GM18907 (cell line): ENCODE results near the gene MED16.
A peak's percentile ranks its signal among the peaks of the same experiment; 100 is the strongest.

ENCODE experiments used
- ATAC-seq: cut with Tn5 transposase; IDR thresholded peaks from one replicate; pipeline ENCODE4 v1.9.1; 2021; ENCODE audit warnings: mild to moderate bottlenecking, moderate library complexity; ENCODE audit not compliant: unreplicated experiment

The MED16 gene

DNA sequence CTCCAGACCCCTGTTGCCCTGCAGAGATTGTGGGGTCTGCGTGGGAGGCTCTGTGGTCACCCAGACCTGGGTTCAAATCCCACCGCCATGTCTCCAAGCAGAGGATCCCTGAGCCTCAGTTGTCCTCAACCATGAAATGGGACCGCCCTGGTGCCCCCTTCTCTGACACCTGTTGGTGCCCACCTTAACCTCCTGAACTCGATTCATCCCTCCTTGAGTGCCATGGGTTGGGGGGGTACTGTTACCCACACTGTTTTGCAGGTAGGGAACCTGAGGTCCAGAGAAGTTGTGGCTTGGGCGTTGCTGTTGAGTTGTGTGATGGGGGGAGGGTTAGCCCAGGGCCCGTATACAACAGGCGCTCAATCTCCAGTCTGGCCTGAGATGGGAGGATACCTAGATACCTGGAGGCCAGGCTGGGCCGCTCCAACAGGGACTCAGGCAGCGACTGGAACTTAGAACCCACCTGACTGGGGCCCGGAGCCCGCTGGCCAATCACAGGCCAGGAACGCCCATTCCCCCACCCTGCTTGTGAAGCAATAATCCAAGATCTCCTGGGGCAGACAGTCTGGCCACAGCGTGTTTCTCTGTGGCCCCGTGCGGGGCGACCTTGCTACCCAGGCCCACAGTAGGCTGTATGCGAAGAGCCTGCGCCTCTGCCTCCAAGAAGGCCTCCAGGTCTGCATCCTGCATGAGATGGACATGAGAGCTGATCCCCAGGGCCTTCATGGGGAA lies 35.6 kb upstream of the MED16 start:
- ATAC-seq: no peak

DNA sequence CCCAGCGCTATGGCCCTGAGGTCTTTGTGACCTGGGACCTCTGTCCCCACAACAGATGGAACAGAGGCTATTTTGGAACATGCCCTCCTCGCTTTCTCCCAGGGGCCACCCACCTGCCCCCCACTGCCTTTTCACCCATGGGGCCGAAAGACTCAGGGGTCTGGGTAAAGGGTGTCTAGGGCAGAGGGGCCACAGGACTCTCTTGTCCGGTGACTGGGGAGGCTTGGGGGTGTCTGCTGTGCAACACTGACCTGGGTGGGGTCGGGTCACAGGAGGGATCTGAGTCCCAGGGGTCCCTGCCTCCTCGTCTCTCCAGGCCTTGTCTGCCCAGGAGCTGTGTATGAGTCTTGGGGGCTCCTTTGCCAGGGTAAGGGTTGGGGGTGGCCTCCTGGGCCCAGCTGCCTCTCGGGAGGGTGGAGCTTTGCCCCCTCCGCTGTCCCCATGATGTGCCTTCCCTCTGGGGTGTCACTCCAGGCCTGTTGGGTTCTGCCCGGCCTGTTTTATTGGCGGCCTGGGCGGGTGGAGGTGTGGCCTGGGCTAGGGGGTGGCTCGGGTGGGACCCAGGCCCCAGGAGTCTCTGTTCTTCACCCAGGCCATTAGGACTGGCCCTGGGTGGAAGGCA lies 34.9 kb upstream of the MED16 start:
- ATAC-seq: no peak

DNA sequence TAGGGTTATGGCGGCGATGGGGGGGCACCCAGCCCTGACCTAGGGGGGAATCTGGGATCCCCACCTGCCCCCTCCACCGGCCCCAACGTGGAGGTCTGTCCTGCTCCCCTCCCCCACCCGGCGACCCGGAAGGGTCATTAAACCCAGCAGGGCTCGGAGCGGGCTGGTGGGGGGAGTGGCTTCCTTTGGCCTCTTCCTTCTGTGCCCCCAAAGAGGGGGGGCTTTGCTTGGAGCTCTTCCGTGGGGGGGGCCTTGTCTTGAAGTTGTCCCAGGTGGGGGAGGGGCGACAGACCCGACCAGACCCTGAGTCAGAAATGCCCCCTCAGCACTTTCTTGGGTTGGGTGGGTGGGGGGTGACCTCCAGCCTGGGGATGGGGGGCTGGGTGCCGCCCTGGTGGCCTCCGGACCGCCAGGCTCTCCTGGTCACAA lies 34.4 kb upstream of the MED16 start:
- no peak for ATAC-seq

DNA sequence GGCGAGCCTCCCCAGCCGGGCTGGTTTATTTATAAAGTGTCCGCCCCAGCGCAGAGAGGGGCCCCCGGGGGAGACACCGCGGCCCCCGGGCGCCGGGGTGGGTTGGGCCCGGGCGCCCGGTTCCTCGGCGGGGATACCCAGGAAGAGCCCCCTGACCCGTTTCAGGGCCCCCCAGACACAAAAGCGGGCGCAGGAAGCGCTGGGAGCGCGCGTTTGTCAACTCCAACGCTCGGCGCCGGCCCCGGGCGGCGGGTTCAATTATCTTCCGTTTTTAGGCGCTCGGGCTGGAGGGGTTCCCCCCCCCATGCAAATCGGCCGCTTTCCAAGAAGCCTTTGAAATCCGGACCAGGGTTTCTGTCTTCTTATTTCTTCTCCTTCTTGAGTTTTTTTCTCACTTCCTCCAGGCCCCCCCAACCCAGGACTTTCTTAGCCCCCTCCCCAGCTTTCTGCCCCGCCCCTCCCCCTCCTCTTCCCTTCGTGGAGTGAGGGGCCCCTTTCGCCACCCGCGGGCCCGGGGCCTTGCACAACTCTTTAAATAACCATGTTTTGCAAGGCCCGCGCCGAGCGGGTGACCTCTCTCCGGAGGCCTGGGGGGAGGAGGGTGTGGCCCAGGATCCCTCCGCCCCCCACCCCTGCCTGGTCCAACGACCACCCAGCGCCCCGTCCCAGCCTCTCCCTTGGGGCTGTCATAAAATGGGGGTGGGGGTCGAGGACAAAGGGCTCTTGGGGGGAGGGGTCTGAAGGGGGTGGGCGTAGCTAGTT lies 33.8 kb upstream of the MED16 start:
- ATAC-seq: no peak

DNA sequence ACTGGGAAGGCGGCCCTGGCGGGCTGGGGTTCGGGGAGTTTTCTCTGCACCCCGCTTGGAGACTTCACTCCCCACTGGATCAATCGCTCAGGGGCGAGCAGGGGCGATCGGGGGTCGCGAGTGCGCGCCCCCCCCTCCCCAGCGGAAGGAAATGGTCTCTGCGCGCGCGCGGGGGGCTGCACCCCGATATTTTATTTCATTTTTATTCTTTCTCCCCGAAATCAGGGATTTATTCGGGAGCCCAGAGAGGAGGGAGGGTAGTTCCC lies 33.3 kb upstream of the MED16 start:
- no peak for ATAC-seq

DNA sequence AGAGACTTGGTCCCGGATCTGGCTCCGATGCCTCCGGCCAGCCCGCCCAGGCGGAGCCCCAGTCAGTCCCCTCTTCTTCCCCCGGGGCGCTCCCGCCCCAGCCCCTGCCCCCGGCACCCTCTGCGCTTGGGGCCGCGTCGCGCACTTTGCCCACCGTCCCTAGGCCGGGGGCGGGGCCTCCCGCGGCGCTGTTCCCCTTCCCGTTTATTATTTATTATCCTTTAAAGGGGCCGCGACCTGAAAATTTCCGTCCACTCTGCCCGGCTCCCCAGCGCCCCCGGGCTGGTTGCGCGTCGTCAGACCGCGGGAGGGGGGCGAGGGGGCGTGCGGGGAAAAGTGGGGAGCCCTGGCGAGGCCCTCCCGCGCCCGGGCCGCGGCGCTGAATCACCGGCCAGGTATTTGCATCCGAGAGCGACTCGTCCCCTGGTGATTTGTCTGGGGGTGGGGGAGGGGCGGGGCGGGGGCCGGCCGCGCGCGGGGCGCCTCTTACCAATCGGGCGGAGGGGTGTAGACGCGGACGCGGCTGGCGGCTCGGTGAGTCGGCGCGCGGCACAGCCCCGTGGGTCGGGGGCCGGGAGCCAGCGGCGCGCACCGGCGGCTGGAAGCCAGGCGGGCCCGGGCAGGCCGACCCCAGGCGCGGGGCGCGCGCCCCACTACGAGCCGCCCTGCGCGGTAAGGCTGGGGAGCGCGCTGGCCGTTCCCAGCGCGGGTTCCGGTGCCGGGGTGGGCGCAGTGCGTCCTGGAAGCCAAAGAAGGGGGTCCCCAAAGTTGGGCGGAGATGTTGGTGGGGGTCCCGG lies 32.7 kb upstream of the MED16 start, which contains the start of gene ARID3A:
TSS of gene ARID3A (plus strand) at position 510 of the 797 bp plus-strand sequence. CDS start 3,494 bp downstream, outside the sequence.
- peak; percentile 53 for ATAC-seq

DNA sequence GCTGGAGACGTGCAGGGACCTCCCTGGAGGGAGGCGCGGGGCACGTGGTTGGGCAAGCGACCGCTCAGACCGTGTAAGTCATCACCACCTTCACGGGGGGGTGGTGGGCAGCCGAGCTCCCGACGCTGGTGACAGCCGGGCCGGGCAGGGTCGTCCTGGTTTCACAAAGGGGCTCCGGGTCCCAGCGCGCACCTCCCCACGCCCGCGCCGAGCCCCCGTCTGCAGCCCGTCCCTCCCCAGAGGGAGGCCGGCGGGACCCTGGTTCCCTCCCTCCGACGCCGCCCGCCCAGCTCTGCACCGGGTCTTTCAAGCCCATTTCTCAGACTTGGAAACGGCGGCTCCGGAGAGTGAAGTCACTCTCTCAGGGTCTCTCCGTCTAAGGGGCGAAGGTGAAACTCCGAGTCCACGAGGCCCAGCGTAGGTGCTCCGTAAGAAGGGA lies 32.1 kb upstream of the MED16 start:
- peak; percentile 34 for ATAC-seq

DNA sequence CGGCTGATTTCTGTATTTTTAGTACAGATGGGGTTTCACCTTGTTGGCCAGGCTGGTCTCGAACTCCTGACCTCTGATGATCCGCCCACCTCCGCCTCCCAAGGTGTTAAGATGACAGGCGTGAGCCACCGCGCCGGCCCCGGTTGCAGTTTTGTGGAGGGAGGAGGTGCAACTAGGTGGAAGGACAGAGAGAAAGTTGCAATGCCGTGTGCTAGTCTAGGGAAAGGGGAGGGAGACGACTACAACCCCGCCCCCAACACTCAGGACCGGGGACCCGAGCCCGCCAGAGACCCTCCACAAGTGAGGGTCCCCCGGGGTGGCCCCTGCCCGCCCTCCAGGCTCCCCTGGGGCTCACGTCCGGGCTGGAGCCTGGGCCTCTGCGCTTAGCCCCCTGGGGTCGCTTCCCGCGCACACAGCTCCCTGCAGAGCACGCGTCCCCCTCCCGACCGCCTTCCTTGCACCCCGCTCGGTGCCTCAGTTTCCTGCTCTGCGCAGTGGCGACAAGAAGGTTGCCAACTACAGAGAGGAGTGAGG lies 31.6 kb upstream of the MED16 start:
- peak; percentile 3 for ATAC-seq

DNA sequence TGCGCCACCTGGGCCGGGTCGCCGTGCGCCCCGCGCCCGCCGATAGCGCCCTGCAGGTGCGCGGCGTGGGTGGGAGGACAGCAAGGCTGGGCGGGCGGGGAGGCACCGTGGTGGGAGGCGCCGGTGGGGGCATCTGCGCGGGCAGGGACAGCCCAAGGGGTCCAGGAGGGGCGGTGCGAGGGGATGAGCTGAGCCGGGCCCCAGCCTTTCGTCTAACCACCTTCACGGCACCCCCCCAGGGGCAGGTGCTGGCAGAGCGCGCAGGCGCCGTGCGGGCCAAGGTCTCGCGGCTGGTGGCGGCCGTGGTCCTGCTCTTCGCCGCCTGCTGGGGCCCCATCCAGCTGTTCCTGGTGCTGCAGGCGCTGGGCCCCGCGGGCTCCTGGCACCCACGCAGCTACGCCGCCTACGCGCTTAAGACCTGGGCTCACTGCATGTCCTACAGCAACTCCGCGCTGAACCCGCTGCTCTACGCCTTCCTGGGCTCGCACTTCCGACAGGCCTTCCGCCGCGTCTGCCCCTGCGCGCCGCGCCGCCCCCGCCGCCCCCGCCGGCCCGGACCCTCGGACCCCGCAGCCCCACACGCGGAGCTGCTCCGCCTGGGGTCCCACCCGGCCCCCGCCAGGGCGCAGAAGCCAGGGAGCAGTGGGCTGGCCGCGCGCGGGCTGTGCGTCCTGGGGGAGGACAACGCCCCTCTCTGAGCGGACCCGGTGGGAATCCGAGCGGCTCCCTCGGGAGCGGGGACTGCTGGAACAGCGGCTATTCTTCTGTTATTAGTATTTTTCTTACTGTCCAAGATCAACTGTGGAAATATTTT lies 27.3 kb upstream of the MED16 start:
- peak; percentile 32 for ATAC-seq

DNA sequence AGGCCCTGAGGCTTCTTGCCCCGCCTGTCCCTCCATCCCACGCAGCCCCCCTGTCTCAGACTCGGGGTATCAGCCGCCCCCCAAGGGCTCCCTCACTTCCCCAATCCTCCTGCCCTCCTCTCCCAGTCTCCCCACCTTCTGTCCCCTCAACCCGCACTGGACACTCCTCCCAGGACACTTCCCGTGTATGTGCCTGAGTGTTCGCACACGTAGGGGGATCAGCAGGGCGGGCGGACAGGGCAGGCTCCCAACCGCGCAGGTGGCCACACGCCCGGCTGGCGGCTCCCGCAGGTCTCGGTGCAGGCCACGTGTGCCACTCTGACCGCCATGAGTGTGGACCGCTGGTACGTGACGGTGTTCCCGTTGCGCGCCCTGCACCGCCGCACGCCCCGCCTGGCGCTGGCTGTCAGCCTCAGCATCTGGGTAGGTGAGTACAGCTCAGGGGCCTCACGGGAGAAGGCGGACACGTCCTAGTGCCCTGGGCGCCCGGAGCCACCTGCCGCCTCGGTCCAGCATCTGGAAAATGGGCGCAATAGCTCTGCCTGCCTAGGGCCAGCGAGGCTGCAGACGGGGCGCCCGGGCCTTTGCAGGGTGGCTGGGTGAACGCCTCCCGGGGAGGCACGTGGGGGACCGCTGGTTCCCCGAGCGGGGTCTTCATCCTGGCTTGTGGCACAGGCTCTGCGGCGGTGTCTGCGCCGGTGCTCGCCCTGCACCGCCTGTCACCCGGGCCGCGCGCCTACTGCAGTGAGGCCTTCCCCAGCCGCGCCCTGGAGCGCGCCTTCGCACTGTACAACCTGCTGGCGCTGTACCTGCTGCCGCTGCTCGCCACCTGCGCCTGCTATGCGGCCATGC lies 26.4 kb upstream of the MED16 start:
- peak; percentile 8 for ATAC-seq

DNA sequence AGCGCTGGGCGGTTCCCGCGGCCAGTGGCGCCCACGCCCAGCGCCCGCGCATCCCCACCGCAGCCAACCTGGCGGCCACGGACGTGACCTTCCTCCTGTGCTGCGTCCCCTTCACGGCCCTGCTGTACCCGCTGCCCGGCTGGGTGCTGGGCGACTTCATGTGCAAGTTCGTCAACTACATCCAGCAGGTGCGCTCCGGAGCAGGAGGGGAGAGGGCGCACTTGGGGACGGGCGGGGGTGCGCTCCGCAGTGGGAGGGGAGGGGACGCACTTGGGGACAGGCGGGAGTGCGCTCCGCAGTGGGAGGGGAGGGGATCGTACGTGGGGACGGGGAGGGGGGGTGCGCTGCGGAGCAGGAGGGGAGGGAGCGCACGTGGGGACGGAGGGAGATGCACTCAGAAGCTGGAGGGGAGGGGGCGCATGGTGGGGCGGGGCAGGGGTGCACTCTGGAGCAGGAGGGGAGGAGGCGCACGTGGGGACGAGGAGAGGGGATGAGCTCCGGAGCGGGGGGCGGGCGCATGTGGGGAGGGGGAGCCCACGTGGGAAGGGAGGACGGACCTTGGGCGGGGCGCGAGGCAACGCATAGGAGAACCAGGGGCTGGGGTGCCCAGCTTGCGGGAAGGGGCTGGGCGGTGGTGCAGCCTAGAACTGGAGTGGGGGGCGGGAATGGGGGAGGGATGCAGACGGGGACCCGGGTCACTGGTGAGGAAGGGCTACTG lies 25.7 kb upstream of the MED16 start:
- no peak for ATAC-seq

DNA sequence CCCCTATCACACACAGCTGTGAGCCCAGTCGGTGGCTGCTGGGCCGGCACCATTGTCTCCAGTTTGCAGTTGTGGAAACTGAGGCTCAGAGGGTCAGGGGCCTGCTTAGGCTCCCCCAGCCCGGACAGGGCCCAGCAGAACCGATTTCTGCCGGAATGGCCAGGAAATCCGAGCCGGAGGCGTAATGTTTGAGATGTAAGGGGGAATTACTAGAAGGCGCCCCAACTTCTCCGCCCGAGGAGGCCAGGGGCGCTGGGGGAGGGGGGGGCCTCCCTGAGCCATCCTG lies 25.1 kb upstream of the MED16 start:
- ATAC-seq: no peak

DNA sequence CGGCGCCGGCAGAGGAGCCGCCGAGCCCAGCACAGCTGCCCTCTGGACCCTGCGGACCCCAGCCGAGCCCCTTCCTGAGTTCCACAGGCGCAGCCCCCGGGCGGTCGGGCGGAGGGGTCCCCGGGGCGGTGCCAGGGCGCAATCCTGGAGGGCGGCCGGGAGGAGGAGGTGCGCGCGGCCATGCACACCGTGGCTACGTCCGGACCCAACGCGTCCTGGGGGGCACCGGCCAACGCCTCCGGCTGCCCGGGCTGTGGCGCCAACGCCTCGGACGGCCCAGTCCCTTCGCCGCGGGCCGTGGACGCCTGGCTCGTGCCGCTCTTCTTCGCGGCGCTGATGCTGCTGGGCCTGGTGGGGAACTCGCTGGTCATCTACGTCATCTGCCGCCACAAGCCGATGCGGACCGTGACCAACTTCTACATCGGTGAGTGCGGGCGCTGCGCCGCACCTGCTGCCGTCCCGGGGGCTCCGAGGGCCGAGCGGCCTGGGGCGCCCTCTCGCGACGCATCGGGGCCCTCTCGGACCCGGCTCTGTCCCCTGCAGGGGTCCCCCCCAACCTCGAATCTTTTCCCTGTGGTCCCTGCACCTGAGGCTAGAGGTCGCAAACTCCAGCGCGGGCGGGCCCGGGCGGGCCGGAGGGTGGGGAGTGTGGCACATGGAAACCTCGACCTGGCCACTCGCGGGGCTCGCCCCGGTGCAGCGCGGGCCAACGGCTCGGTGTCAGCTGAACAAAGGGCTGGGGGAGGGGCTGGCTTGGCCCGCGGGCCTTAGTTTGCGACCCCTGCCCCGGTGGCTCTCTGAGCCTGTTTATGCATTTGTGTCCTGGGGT lies 24.6 kb upstream of the MED16 start, which contains the start of gene KISS1R:
TSS of gene KISS1R (plus strand) at position 11 of the 829 bp plus-strand sequence. CDS start at position 181, 170 bp downstream.
- no peak for ATAC-seq

DNA sequence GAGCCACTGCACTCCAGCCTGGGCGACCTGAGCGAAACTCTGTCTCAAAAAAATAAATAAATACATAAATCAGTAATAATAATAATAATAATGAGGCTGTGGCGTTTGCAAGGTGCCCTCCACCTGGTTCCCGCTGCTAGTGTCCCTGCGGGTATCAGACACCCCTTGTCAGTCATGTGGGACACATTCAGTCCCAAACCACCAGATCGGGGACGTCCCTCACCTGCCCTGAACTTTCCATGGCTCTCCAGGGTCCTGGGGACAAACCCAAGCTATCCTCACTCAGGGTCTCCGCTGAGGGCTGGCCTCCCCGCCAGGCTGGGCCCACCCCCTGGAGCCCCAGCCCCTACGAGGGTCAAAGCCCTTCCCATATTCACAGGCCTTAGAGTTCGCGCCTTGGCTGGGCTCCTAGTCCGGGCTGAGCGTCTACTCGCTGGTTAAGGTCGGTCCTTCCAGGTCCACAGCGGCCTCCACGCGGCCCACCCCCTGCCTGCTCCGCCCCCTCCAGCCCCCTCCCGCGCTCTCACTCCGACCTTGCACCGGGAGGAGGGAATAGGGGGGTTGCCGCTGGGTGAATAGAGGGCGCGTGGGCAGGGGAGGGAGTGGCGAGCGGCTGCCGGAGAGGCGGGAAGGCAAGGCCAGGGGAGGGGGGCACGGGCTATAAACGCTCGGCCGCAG lies 23.8 kb upstream of the MED16 start:
- ATAC-seq: no peak

DNA sequence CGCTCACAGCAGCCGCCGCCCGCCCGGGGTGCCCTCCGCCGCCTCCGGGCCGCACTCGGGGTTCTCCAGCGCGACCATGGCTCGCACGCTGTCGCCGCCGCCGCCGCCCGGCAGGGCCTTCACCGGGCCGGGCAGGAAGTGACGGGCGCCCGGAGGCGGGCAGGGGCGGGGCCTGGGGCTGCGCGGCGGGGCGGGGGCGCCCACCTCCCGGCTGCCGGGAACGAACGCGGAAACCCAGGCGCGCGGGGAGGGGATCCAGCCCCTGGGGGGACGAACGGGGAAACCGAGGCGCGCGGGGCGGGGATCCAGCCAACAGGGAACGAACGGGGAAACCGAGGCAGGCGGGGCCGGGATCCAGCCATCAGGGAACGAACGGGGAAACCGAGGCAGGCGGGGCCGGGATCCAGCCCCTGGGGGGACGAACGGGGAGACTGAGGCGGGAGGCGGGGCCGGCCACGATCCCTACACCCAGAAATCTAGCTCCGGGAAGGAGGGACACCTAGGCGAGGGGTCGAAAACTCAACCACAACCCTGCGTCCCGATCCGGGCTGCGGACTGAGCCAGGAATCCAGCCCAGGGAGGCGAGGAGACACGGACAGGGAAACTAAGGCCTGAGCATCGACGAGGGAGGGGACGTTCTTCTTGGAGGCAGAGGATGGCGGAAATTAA lies 20.2 kb upstream of the MED16 start, which contains the start of gene R3HDM4:
TSS of gene R3HDM4 (minus strand) at position 140 of the 669 bp plus-strand sequence. CDS start at position 78, 62 bp downstream.
- ATAC-seq: peak; percentile 48
